Right ventricle myocardium inferior (tissue), 1 donor: Measurements from ENCODE around the gene DIAPH1. TPM values are rescaled to one million over a fixed set of nuclear protein-coding genes. Genes with fewer than 3 reads are reported as not detected.

ENCODE experiments used
- ATAC-seq: fragments of 200-7000 bp; cut with Tn5 transposase; one replicate; pipeline ENCODE4 v1.9.1; 2020; ENCODE audit warnings: mild to moderate bottlenecking, moderate library complexity
- DNase-seq: peaks from one replicate; pipeline ENCODE4 v3.0.0; 2021; ENCODE audit errors: missing footprints
- intact Hi-C: fragments of 100-400 bp; cut with DNase I; formaldehyde crosslinking; loops from one replicate; pipeline ENCODE4 v1.11.0; 2022
- total RNA-seq: library from RNA; stranded (reverse); fragmentation: NEBNext Ultra II Directional; extraction: Animal tissue kit (Norgen Biotek cat#: 25700); gene quantifications from one replicate; pipeline ENCODE4 v1.2.1, GENCODE V29; 2021
- donor health status: DM: no; HTN: yes; CAD: no; lungs with severe emphysema.

Gene DIAPH1
- total RNA-seq, 1 donor from 2014 or later, result 36.1 TPM

DNA sequence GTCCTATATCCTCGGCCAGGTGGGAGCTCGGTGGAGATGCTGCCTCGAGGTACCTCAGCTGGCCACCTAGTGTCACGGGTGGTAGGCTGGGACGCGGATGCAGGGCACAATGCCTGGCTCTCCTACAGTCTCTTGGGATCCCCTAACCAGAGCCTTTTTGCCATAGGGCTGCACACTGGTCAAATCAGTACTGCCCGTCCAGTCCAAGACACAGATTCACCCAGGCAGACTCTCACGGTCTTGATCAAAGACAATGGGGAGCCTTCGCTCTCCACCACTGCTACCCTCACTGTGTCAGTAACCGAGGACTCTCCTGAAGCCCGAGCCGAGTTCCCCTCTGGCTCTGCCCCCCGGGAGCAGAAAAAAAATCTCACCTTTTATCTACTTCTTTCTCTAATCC lies 141.0 kb downstream of the DIAPH1 start:
- ATAC-seq, result no peak
- DNase-seq, result no peak
- intact Hi-C loops, result loop anchor here (5.0 kb wide), 1 partner anchor 46 kb away; the partner anchor contains the start of gene PCDHGA12

DNA sequence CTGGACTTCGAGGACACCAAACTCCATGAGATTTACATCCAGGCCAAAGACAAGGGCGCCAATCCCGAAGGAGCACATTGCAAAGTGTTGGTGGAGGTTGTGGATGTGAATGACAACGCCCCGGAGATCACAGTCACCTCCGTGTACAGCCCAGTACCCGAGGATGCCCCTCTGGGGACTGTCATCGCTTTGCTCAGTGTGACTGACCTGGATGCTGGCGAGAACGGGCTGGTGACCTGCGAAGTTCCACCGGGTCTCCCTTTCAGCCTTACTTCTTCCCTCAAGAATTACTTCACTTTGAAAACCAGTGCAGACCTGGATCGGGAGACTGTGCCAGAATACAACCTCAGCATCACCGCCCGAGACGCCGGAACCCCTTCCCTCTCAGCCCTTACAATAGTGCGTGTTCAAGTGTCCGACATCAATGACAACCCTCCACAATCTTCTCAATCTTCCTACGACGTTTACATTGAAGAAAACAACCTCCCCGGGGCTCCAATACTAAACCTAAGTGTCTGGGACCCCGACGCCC lies 141.7 kb downstream of the DIAPH1 start:
- no peak for ATAC-seq
- DNase-seq, result no peak
- intact Hi-C loops, result loop anchor here (5.0 kb wide), 1 partner anchor 45 kb away; the partner anchor contains the start of gene PCDHGA12

DNA sequence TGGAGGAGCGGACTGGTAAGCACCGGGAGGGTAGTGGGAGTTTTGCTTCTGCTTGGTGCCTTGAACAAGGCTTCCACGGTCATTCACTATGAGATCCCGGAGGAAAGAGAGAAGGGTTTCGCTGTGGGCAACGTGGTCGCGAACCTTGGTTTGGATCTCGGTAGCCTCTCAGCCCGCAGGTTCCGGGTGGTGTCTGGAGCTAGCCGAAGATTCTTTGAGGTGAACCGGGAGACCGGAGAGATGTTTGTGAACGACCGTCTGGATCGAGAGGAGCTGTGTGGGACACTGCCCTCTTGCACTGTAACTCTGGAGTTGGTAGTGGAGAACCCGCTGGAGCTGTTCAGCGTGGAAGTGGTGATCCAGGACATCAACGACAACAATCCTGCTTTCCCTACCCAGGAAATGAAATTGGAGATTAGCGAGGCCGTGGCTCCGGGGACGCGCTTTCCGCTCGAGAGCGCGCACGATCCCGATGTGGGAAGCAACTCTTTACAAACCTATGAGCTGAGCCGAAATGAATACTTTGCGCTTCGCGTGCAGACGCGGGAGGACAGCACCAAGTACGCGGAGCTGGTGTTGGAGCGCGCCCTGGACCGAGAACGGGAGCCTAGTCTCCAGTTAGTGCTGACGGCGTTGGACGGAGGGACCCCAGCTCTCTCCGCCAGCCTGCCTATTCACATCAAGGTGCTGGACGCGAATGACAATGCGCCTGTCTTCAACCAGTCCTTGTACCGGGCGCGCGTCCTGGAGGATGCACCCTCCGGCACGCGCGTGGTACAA lies 142.5 kb downstream of the DIAPH1 start:
- intact Hi-C loops, result loop anchor here (5.0 kb wide), 1 partner anchor 44 kb away; the partner anchor contains the start of gene PCDHGA12
- peak; percentile 74 for DNase-seq
- peak; percentile 60 for ATAC-seq

DNA sequence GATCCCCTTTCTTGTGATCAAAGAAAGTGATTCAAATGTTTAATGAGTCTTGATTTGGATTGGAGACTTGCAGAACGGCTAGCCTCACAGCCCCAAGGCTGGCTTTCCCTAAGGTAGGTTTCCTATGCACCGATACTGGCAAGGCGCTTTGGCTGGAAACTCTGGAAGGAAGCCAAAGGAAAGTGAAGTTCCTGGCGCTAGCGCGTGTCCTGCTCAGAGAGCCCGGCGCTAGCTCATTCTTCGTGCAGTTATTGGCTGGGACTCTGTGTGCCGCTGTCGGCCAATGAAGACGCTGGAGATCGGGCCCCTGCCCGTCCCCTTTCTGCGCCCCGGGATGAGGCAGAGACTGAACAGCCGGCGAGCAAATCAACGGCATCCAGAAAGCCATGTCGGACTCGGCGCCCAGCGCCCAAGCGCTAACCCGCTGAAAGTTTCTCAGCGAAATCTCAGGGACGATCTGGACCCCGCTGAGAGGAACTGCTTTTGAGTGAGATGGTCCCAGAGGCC lies 143.1 kb downstream of the DIAPH1 start, which contains the start of gene PCDHGC3:
Gene PCDHGC3 (plus strand): TSS at position 342 of the 507 bp plus-strand sequence. CDS start 151 bp downstream, at position 493.
- intact Hi-C loops, result loop anchor here (2.0 to 5.0 kb wide), 2 partner anchors 43 to 49 kb away; partner anchors contain the start of gene PCDHGA12
- ATAC-seq, result peak; percentile 99
- DNase-seq, result peak; percentile 94

- intact Hi-C loops, result no loop called here
- no peak for ATAC-seq
- DNase-seq, result no peak
Observed at GRCh38 chr5:141465351-141465750, 153.4 kb downstream of the DIAPH1 start.

Other genes starting within 250 kb of the DIAPH1 start
- gene PCDHGB3, start 248.8 kb downstream of the DIAPH1 start, total RNA-seq, result 7.3 TPM
- gene PCDHGA6, start 245.1 kb downstream of the DIAPH1 start, total RNA-seq, result 6.0 TPM
- gene PCDHGA7, start 236.3 kb downstream of the DIAPH1 start, total RNA-seq, result 7.2 TPM
- gene PCDHGB4, start 231.3 kb downstream of the DIAPH1 start, total RNA-seq, result 4.6 TPM
- 9.7 TPM for gene PCDHGA8, start 226.4 kb downstream of the DIAPH1 start, total RNA-seq
- 6.1 TPM for gene PCDHGB5, start 221.1 kb downstream of the DIAPH1 start, total RNA-seq
- 4.2 TPM for gene PCDHGA9, start 216.2 kb downstream of the DIAPH1 start, total RNA-seq
- 5.9 TPM for gene PCDHGB6, start 211.0 kb downstream of the DIAPH1 start, total RNA-seq
- 4.1 TPM for gene PCDHGA10, start 206.0 kb downstream of the DIAPH1 start, total RNA-seq
- 8.6 TPM for gene PCDHGB7, start 201.3 kb downstream of the DIAPH1 start, total RNA-seq
- 4.5 TPM for gene PCDHGA11, start 197.9 kb downstream of the DIAPH1 start, total RNA-seq
- gene PCDHGA12, start 188.5 kb downstream of the DIAPH1 start, total RNA-seq, result 6.5 TPM
- 22.5 TPM for gene PCDHGC3, start 143.0 kb downstream of the DIAPH1 start, total RNA-seq
- gene PCDHGC4, start 134.0 kb downstream of the DIAPH1 start, total RNA-seq, result 2.4 TPM
- 2.4 TPM for gene PCDHGC5, start 129.9 kb downstream of the DIAPH1 start, total RNA-seq
- 29.9 TPM for gene HDAC3, start 17.8 kb upstream of the DIAPH1 start, total RNA-seq
- 0.78 TPM for gene RELL2, start 18.0 kb upstream of the DIAPH1 start, total RNA-seq
- 4.5 TPM for gene FCHSD1, start 32.4 kb upstream of the DIAPH1 start, total RNA-seq
- gene ARAP3, start 63.2 kb upstream of the DIAPH1 start, total RNA-seq, result 14.7 TPM